GM19240 (cell line): ENCODE results near the gene STX8.

Experiments
- DNase-seq: peaks from one replicate; pipeline ENCODE4 v3.0.0; 2011; ENCODE audit warnings: low spot score; ENCODE audit not compliant: insufficient read length

The STX8 gene

GRCh38 chr17:9212376-9213302 is 363.0 kb downstream of the STX8 start:
- no peak for DNase-seq

- DNase-seq = no peak
These were observed 364.4 kb downstream of the STX8 start for GRCh38 chr17:9211133-9211765.

- DNase-seq = no peak
These were observed 365.7 kb downstream of the STX8 start for GRCh38 chr17:9209781-9210370.

- DNase-seq = no peak
These were observed 366.3 kb downstream of the STX8 start for GRCh38 chr17:9209347-9209746.

- no peak for DNase-seq
These were observed 367.1 kb downstream of the STX8 start for GRCh38 chr17:9208381-9209105.

- no peak for DNase-seq
These were observed 368.8 kb downstream of the STX8 start for GRCh38 chr17:9206741-9207332.

- DNase-seq = no peak
These were observed 369.3 kb downstream of the STX8 start for GRCh38 chr17:9206410-9206703.

- no peak for DNase-seq
These were observed 369.9 kb downstream of the STX8 start for GRCh38 chr17:9205520-9206409.

- no peak for DNase-seq
These were observed 370.8 kb downstream of the STX8 start for GRCh38 chr17:9204637-9205329.

GRCh38 chr17:9203771-9204425 is 371.7 kb downstream of the STX8 start:
- DNase-seq = no peak

GRCh38 chr17:9202532-9202931 is 373.1 kb downstream of the STX8 start:
- no peak for DNase-seq

- DNase-seq = peak; percentile 41
These were observed 374.8 kb downstream of the STX8 start for GRCh38 chr17:9200699-9201359.
